ENCODE results near the gene CXXC1.

DNA sequence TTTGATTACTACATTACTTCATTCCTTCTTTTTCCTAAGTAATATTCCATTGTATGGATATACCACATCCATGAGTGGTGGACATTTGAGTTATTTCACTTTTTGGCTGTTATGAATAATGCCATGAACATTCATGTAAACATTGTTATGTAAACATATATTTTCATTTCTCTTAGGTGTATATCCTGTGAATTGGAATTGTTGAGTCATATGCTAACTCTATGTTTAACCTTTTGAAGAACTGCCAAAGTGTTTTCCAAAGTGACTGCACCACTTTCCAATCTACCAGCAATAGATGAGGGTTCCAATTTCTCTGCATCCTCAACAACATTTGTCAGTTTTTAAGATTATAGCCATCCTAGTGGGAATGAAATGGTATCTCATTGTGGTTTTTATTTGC is 42.7 kb upstream of the CXXC1 start:
- TF ChIP-seq CTCF (IDR thresholded peaks at IDR 0.05; ENCODE audit: extremely low read depth in 1 of 2, insufficient read depth in 1 of 2, low read depth in 1 of 2, low read length in 2 of 2), result no peak
- TF ChIP-seq EZH2 (IDR thresholded peaks at IDR 0.05; ENCODE audit: borderline replicate concordance, low read depth, low read length, severe bottlenecking), result no peak
- TF ChIP-seq POLR2AphosphoS5 (IDR thresholded peaks at IDR 0.05; ENCODE audit: insufficient read depth, low read depth, low read length), result no peak
- no peak for TF ChIP-seq POLR2A (IDR thresholded peaks at IDR 0.05; ENCODE audit: low read depth, low read length)
- TF ChIP-seq JUN (IDR thresholded peaks at IDR 0.05; ENCODE audit: borderline replicate concordance, insufficient read depth, insufficient read length, low read depth), result no peak

All from endothelial cell of umbilical vein (primary cell).